ENCODE measurements around the gene CFAP70.

DNA sequence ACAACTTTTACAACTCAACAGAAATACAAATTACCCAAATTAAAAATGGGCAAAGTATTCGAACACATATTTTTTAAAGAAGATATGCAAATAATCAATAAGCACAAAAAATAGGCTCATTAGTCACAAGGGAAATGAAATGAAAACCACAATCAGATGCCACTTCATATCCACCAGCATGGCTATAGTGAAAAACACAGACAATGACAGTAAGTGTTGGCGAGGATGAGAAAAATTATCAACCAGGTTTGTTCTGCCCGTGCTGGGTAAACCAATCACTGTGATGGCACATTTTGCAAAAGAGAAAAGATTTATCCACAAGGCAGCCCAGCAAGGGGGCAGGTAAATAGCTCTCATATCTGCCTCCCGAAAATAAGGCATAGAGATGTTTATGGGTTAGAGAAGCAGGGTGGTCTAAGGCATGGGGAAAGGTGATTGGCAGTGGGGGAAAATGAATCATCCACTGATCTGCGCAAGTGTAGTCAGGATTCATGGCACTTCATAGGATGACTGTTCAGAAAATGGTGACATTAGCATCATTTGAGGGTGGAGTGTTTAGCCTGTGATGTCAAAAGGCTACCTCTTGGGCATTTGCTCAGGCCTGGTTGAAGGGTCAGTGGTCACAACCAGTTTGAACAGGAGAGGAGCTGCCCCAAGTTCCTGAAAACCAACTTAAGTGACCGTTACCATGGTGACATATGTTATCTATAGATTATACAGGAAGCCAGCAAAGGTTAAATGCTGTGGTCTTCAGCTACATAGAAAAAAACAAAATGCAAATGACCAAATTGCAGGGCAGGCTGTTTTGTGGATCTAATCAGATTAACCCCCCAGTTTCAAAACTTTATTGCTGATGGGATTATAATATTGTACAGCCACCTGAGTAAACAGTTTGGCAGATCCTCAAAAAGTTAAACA lies 8.0 kb upstream of the CFAP70 start:
- TF ChIP-seq, protein P1, sequence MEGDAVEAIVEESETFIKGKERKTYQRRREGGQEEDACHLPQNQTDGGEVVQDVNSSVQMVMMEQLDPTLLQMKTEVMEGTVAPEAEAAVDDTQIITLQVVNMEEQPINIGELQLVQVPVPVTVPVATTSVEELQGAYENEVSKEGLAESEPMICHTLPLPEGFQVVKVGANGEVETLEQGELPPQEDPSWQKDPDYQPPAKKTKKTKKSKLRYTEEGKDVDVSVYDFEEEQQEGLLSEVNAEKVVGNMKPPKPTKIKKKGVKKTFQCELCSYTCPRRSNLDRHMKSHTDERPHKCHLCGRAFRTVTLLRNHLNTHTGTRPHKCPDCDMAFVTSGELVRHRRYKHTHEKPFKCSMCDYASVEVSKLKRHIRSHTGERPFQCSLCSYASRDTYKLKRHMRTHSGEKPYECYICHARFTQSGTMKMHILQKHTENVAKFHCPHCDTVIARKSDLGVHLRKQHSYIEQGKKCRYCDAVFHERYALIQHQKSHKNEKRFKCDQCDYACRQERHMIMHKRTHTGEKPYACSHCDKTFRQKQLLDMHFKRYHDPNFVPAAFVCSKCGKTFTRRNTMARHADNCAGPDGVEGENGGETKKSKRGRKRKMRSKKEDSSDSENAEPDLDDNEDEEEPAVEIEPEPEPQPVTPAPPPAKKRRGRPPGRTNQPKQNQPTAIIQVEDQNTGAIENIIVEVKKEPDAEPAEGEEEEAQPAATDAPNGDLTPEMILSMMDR (IDR thresholded peaks at IDR 0.05) = no peak
- no peak for TF ChIP-seq POLR2A (IDR thresholded peaks at IDR 0.05)
- TF ChIP-seq POLR2AphosphoS5 (IDR thresholded peaks at IDR 0.05; ENCODE audit: insufficient read depth in 1 of 2, low read depth in 1 of 2) = no peak
